ENCODE results near the gene INPP4A.

INPP4A gene

DNA sequence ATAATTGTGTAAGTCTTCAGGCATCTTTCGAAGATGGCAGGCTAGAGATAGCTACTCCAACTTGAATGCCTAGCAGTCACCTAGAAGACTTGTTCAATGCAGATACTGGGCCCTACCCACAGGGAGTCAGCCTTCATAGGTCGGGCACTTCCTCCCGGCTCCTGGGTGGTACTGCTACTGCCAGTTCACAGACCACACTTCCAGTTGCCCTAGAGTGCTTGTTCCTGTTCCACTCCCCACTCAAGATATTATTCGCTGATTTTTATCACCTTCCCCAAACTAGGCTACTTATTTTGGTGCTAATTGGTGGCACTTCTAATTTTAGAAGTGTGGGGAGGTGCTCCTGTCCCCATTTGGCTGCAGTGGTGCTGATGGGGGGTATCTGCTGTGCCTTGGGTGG, 34.2 kb downstream of the INPP4A start:
- H3K4me3 ChIP-seq (ENCODE audit: low read depth, low read length): no peak overlapping the region
- TF ChIP-seq, protein P1, sequence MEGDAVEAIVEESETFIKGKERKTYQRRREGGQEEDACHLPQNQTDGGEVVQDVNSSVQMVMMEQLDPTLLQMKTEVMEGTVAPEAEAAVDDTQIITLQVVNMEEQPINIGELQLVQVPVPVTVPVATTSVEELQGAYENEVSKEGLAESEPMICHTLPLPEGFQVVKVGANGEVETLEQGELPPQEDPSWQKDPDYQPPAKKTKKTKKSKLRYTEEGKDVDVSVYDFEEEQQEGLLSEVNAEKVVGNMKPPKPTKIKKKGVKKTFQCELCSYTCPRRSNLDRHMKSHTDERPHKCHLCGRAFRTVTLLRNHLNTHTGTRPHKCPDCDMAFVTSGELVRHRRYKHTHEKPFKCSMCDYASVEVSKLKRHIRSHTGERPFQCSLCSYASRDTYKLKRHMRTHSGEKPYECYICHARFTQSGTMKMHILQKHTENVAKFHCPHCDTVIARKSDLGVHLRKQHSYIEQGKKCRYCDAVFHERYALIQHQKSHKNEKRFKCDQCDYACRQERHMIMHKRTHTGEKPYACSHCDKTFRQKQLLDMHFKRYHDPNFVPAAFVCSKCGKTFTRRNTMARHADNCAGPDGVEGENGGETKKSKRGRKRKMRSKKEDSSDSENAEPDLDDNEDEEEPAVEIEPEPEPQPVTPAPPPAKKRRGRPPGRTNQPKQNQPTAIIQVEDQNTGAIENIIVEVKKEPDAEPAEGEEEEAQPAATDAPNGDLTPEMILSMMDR (IDR thresholded peaks at IDR 0.05; ENCODE audit: low read depth, low read length): no peak

DNA sequence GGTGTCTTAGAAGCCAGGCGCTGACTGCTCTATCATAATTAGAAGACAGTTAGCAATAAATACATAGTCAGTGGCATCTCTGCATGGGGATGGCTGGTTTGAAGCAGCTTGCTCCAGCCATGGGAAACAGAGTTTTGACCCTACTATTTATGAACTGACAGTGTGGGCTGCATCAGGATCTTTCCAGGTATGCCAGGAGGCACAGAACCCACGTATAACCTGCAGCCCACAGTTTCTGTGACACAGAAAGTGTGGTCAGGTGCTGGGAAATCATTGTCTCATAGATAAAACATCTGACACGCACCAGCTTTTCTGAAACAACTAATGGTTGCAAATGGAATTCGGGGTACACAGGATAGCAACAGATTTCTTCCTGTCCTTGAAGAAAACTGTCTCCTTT, 34.7 kb downstream of the INPP4A start:
- no peak overlapping the region for H3K4me3 ChIP-seq (ENCODE audit: low read depth, low read length)
- TF ChIP-seq, protein P1 (IDR thresholded peaks at IDR 0.05; ENCODE audit: low read depth, low read length): no peak

DNA sequence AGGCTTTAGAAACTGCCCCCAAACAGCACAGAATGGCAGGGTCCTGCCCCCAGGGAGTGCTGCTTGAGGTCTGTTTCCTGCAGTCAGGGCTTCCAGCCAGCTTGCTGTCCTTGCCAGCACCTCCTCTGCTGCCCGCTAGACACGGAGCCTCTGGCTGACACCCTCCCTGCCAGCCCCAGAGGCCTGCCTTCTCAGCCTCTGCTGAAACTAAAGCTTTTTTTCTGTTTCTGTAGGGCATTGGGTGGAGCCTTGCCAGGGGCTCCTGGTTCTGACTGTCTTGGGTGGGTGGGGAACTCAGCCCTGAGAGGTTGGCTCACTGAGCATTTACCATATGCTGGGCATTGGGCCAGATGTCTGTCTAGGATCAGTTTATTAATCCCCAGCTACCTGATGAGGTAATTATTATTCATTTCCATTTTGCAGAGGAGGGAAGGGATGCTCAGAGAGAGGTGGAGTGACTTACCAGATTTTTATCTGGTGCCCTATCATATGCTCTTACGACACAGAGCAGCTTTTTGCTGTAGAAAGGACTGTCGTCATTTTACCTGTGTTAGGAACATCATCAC, 35.4 kb downstream of the INPP4A start:
- no peak overlapping the region for H3K4me3 ChIP-seq (ENCODE audit: low read depth, low read length)

DNA sequence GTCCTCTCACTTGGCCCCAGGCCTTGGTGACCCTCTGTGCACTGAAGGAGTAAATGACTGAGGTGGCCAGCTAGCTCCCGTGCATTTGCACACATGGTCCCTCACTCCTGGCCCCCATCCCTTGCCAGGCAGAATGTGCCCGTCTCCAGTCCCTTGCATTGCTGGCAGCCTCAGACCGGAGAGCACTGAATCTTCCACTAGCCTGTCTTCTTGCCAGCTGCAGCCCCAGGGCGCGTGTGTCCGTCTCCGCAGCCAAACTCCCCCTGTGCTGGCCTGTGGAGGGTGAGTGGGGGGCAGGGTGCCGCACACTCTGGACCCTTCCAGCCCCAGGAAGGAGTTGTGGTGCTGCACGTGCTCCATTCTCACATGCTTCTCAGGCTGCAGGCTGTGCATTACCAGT, 35.9 kb downstream of the INPP4A start:
- no peak overlapping the region for H3K4me3 ChIP-seq (ENCODE audit: low read depth, low read length)
- TF ChIP-seq, protein P1 (IDR thresholded peaks at IDR 0.05; ENCODE audit: low read depth, low read length): no peak

More for the DNA sequence above, 35.4 kb downstream of the INPP4A start:
- TF ChIP-seq, protein P1 (IDR thresholded peaks at IDR 0.05; ENCODE audit: low read depth, low read length): no peak

DNA sequence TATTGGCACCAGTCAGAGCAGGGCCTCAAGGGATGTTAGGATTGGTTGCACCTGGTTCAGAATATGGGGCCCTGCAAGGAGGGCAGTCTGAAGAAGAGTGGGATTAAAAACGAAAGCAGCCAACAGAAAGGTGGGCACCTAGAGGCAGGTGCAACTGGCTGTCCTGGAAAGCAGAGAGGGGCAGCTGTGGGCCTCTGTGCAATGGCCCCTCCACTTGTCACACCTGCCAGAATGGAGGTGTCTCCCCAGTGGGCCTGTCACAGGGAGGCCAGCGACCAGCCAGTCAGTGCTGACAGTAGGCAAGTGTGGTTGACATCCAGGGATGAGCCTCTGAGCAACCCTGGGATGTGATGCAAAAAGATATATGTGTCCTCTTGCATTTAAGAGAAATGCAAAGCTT, 37.7 kb downstream of the INPP4A start:
- H3K4me3 ChIP-seq (ENCODE audit: low read depth, low read length): no peak overlapping the region
- TF ChIP-seq, protein P1 (IDR thresholded peaks at IDR 0.05; ENCODE audit: low read depth, low read length): no peak

DNA sequence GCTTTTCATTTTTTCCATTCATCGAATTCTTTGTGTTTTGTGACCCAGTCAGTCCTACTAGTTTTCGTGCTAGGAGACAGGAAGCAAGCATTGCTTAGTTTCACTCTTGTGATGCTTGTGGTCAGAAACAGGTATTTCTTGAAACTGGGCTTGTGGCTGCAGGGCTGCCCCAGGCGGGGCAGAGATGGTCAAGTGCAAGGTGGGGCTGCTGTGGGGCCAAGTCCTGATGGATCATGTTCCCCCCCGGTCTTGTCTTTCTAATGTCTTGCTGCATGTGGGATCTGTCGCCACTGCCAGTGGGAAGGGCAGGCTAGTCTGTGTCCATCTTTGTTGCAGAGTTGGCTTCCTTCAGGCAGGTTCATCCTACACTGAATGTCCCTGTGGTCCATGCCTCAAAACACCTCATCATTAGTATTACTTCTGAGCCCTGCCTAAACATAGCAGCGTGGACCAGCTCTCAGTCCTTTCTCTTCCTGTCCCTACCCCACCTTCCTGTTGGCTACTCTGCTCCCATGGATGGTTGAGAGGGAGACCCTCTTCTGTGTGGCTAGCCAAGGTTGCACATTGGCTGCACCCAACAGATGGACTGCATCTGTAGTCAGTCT, 38.7 kb downstream of the INPP4A start:
- TF ChIP-seq, protein P1 (IDR thresholded peaks at IDR 0.05; ENCODE audit: low read depth, low read length): no peak

DNA sequence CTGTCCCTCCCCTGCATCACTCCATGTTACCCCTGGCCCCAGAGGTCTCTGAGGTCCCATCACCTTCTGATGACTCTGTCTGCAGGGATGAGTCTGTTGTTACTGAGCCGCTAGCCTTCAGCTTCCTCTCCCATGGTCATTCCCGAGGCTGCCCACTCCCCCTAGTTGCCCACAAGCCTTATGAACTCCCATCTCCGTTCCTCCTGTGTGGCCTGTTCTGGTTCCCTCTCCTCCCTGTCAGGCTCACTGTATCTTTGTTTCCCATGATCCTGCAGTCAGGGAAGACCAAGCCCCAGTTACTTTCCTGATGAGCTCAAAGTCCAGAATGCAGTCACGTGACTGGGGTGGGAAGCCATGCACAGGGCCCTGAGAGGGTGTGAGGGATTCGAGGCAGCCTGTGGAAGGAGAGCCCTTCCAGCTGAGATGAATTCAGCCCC, 39.5 kb downstream of the INPP4A start:
- no peak overlapping the region for H3K4me3 ChIP-seq (ENCODE audit: low read depth, low read length)
- TF ChIP-seq, protein P1 (IDR thresholded peaks at IDR 0.05; ENCODE audit: low read depth, low read length): no peak

More for the DNA sequence above, 38.7 kb downstream of the INPP4A start:
- no peak overlapping the region for H3K4me3 ChIP-seq (ENCODE audit: low read depth, low read length)

Measured in WI38 (cell line).